ENCODE results near the gene CEBPZOS. TPM values are rescaled to one million over a fixed set of nuclear protein-coding genes. Genes with fewer than 3 reads are reported as not detected.

Gene CEBPZOS
- total RNA-seq, 1 donor from 2014 or later, result 4.6 TPM

- DNase-seq (ENCODE audit: low read depth in 2 of 2), result no peak
Measured at GRCh38 chr2:37232131-37232933, 36.0 kb downstream of the CEBPZOS start.

DNA sequence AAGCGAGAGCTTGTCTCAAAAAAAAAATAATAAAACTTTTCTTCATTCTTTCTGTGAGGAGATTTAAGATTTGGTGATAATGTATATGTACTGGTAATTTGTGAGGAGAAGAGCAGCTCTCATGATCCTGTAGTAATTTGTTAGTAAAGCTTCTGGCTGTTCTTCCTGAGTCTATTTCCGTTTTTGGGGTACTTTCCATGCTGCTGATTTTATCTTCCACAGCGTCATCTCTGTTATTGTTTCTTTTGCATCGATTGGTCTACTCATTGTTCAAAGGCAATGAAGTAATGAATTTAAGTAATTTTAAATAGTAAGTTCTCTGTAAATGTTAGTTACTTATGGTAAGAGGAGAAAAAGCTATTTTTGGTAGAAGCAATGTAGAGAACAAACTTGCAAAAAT, 47.1 kb downstream of the CEBPZOS start:
- peak; percentile 66 for DNase-seq (ENCODE audit: low read depth in 2 of 2)

DNA sequence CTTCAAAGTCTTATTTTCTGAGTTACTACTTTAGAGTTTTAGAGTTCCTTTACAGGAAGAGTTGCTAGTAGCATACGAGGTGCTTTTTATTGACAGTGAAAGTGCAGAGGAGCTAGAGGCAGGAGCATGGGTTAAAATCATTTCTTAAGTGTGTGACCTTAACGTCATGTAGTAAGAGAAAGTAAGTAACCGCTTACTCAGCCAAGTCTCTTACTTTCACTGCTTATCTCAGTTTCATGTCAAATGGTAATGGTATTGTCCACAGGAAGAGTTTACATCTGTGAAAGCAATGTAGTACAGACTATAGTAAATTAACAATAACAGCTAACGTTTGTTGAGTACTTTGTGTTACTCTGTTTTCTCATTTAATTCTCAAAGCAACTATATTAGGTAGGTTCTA, 47.7 kb downstream of the CEBPZOS start:
- peak in 1 of 2 donors; percentile 49 for DNase-seq (ENCODE audit: low read depth in 2 of 2)

DNA sequence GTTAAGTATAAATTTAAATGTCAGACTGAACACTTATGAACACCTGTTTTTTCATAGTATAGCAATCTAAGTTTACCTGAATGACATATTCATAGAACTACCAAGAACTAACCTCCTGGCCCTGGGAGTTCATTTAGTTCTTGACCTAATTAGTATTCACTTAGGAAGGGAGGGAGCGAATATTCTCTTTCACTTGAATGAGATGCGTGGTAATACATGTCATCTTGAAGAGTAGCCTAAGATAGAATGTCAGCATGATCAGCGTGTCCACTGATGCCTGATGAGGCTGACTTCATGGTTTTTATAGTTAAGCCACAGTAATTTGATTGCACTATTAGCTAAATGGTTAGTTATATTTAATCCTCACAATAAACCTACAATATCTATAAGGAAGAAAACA, 48.5 kb downstream of the CEBPZOS start:
- no peak for DNase-seq (ENCODE audit: low read depth in 2 of 2)

GRCh38 chr2:37246205-37246604, 49.9 kb downstream of the CEBPZOS start:
- no peak for DNase-seq (ENCODE audit: low read depth in 2 of 2)

DNA sequence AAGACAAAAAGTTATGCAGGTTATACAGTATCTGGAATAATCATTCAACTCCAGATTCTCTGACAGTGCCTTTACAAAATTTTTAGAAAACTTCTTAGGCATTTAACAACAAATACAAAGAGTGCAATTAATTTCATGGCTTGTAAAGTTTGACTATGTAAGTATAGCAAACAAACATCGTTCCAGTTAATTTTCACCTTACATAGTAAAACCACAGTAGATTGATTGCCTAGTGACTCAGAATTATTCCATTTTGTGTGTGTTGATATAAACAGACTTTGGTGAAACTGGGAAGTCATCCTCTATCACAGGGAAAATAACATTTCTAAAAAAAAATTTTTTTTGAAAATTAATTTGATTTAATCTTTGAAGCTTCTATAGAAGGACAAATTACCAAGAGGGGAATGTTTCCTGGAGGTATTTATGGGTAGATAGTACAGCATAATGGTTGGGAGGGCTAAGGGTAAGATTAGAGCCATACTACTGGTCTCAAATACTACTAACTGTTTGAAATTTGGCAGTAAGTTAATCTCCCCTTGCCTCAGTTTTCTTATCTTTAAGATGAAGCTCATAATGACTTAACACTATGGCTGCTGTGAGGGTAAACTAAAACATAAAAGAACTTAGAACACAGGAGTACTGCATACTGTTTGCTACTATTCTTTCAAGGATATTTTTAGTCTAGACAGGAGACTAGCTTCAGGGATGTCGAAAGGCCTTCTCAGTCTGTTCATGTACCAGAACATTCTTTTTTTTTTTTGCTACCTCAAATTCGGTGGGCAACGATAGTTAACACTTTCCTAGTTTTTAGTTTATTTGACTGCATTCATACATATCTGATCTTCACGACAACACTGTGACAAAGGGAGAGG, 54.8 kb downstream of the CEBPZOS start:
- DNase-seq (ENCODE audit: low read depth in 2 of 2), result no peak

Other genes starting within 250 kb of the CEBPZOS start
- 13.7 and 19.4 TPM in 2 replicates for gene STRN, start 230.0 kb upstream of the CEBPZOS start, total RNA-seq
- 20.9 and 30.0 TPM in 2 replicates for gene HEATR5B, start 112.1 kb upstream of the CEBPZOS start, total RNA-seq
- gene GPATCH11, start 112.0 kb upstream of the CEBPZOS start, total RNA-seq, result 4.1 and 5.2 TPM in 2 replicates
- gene EIF2AK2, start 39.5 kb upstream of the CEBPZOS start, total RNA-seq, result 16.8 and 17.5 TPM in 2 replicates
- not detected in 2 replicates for gene SULT6B1, start 7.8 kb upstream of the CEBPZOS start, total RNA-seq
- gene CEBPZ, start 35.1 kb downstream of the CEBPZOS start, total RNA-seq, result 22.0 and 38.7 TPM in 2 replicates
- gene NDUFAF7, start 35.2 kb downstream of the CEBPZOS start, total RNA-seq, result 5.8 and 6.3 TPM in 2 replicates
- gene PRKD3, start 128.3 kb downstream of the CEBPZOS start, total RNA-seq, result 48.4 and 51.0 TPM in 2 replicates
- gene QPCT, start 148.1 kb downstream of the CEBPZOS start, total RNA-seq, result 0.60 and 3.7 TPM in 2 replicates